Measurements from ENCODE around the gene PARVA.

PARVA gene

DNA sequence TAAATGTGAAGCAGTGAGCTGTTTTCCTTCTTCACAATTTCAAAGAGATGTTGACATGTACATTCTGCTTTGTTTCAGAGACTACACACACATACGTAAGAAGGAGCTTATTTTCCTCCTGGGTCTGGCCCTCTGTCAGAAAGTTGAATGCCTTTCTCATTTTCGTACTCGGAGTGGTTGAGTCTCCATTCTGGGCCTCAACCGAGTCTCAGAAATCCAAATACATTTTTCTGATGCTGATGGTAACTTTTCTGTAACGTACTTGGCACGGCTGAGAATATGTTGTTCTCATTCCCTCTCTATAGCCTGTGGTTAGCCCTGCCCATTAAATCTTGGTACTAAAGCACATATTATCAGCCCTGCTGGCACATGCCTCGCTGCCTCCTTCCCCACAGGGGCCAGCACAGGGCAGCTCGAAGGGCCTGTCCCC is 25.3 kb downstream of the PARVA start:
- no peak for FAIRE-seq
- DNase-seq (ENCODE audit: extremely low spot score, insufficient read length, low read depth): no peak

DNA sequence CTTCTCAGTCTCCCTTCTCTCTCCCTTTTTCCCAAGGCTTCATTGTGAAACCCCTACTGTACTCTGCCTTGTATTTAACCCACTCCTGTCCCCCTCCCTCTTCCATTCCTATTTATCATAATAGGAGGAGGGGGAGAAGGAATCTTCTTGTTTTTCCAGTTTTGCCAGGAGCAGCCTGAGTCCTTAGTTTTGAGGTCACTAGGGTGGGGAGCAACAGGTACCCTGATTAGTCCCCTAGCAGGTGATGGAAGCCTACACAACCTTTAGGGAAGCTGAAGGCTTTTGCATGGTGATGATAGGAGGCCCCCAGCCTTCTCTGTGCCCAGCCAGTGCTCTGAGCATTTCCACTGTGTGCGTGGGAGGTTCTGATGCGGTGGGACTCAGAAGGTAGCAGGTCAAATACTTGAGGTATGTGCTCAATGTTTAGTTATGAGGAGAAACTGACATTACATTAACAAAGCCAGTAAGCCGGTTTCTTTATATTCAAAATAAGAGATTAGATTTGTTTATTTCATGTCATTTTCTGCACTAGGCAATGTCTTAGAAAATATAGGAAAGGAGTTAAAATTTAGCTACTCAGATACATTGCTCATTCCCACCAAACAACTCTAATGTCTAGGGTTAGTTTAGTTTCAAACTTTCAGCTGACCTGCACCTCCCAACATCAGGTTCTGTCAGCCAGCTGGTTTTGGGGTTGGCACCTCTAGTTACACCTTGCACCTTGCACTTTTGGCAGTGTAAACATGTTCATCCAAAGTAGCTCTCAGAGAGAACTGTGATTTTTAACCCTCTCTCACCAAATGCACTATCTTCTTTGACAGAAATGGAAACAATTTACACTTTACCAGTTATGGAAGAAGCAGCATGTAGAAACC is 26.0 kb downstream of the PARVA start:
- DNase-seq (ENCODE audit: extremely low spot score, insufficient read length, low read depth) (no peak), FAIRE-seq (no peak)

DNA sequence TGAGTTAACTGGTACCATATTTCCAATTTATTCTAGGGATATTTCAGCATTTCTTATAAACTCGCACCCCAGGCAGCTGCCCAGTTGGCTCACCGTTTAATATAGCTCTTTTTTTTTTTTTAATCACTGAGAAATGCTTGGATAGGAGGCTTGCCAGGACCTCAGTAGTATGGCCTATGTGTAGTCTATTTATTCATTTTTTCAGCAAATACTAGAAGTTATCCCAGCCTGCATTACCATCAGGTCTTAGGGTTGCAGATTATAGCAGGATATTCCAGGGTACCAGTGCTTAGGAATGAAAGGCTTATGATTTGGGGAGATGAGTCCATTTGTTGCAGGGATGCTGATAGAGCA is 26.6 kb downstream of the PARVA start:
- no peak for DNase-seq (ENCODE audit: extremely low spot score, insufficient read length, low read depth)
- FAIRE-seq: no peak

DNA sequence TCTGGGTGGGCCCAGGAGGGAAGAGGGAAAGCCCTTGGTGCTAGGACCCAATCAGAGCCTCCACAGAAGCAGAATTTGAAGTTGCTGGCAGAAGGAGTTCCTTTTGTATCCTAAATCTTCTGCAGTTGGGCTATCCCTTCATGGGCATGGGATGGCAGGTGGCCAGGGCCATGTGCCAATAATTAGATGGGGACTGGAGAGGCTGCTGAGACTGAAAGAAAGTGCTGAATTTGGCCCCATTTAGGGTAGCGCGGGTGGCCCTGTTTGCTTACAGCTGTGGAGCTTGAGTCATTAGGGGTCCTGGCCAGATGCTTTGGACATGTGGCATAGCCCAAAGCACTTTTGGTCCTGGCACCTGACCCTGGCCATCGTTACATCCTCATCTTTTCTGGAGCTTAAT is 27.1 kb downstream of the PARVA start:
- DNase-seq (ENCODE audit: extremely low spot score, insufficient read length, low read depth) (no peak), FAIRE-seq (no peak)

DNA sequence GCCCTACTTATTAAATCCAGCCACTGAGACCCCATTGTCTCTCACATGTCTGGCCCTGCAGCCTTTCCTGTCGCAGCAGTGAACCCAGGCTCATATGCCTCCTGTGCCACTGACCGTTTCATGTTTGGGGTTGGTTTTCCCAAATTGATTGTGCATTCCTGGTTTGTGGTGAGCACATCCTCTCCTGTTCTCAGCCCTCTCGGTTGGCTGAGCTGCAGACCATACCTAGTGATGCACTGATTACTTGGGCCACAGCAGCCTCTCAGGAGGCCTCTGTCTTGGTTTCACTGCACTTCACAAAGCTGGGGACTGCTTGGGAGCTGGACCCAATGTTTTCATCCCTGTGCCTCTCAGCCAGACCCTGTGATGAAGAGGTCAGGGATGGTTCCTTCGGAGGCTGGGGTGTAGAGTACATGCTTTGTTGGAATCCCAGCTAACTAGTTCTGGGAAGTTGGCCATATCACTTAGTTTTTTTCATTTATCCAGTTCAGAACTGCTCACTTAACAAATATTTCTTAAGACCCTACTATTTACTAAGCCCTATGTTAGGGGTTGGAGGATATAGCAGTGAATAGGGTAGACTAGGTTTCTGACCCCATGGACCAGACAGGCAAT is 30.9 kb downstream of the PARVA start:
- FAIRE-seq (no peak), DNase-seq (ENCODE audit: extremely low spot score, insufficient read length, low read depth) (no peak)

DNA sequence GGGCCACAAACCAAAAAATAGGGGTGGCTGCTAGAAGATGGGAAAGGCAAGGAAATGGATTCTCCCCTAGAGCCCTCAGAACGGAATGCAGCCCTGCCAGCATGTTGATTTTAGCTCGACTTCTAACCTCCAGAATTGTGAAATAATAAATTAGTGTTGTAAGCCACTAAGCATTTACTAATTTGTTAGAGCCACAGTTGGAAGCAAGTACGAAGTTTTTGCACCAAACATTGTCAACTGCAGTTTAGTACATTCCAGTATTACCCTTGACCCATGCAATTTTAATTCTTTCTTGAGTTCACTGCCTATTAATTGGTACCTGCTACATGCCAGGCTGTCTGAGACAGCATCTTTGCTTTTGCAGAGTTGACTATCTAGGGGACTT is 32.2 kb downstream of the PARVA start:
- DNase-seq (ENCODE audit: extremely low spot score, insufficient read length, low read depth) (no peak), FAIRE-seq (no peak)

DNA sequence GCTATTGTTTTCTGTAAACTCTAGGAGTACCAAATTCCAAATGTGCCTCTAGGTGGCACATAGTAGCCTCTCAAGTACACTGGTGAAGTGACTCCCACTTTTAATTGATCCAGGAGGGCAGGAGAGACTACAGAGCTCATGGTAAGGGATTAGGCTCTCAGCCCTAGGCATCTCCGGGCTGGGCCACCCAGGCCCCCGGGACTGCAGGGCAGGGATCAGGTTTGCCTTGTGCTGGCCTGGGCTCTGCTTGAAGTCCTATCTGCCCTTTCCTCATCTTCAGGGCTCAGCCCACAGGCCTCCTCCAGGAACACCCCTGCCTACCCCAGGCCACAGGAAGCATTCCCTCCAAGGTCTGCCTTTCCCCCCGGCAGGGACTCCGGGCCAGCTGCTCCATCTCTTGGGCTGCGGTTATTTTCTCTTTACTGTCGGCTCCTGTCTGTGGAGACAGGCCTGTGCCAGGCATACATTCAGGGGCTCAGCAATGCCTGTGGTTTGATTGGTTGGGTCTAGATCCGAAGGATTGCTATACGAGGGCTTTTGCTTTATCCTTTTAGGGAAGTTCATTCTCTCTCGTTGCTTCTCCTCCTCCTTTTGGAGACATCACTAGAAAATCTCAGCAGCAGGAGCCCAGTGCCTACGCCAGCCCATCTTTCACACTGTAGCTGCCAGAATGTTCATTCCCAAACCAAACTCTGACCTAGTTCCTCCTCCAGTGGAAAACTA is 32.8 kb downstream of the PARVA start:
- FAIRE-seq (no peak), DNase-seq (ENCODE audit: extremely low spot score, insufficient read length, low read depth) (no peak)

DNA sequence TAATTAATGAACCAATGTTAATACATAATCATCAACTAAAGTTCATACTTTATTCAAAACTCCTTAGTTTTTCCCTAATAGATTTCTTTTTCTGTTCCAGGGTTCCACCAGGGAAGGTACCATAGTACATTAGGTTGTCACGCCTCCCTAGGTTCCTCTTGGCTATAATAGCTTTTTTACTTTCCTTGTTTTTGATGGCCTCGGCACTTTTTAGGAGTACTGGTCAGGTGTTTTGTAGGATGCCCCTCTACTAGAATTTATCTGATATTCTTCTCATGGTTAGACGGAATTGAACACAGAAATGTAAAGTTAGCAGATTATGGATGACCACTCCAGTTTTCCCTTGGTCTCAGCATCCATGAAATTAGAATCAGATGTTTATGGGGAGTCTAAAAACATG is 34.0 kb downstream of the PARVA start:
- no peak for DNase-seq (ENCODE audit: extremely low spot score, insufficient read length, low read depth)
- FAIRE-seq: no peak

DNA sequence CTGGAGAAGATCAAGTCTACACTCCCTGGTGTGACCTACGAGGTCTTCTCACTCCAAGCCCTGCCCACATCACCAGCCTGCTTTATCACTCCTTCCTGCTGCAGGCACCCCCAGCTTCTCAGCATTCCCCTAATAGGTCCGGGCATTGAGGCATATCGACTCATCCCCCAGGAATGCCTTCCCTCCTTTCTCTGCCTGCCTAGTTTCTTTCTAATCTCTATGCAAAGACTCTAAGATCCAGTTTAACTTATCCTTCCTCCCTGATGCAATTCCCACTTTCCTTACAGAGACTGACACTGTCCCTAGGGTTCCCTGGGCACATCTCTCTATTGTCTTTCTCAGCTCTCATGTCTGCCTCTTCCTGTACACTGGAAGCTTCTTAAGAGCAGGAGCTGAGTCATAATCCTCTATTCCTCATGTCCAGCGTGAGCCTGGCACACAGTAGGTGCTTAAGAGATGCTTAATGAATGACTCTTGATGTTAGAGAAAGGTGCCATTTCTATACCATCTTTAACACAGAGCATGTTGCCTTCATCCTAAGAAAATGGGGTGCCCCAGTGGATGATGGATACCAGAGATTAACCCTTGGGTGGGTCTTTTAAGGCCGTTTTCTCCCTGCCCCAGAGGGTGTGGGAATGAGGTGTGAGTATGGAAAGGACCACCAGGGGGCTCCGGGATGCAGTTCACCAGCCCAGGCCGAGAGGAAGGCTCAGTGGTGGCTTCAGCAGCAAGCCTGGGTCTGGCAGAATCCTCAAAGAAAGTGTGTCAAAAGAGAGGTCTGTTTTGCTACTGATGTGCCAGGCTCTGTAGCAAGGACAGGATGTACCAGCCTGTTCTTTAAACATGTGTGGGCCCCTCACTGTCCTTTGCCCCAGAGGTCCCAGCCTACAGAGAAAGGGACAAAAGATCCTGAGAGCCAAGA is 34.7 kb downstream of the PARVA start:
- no peak for FAIRE-seq

DNA sequence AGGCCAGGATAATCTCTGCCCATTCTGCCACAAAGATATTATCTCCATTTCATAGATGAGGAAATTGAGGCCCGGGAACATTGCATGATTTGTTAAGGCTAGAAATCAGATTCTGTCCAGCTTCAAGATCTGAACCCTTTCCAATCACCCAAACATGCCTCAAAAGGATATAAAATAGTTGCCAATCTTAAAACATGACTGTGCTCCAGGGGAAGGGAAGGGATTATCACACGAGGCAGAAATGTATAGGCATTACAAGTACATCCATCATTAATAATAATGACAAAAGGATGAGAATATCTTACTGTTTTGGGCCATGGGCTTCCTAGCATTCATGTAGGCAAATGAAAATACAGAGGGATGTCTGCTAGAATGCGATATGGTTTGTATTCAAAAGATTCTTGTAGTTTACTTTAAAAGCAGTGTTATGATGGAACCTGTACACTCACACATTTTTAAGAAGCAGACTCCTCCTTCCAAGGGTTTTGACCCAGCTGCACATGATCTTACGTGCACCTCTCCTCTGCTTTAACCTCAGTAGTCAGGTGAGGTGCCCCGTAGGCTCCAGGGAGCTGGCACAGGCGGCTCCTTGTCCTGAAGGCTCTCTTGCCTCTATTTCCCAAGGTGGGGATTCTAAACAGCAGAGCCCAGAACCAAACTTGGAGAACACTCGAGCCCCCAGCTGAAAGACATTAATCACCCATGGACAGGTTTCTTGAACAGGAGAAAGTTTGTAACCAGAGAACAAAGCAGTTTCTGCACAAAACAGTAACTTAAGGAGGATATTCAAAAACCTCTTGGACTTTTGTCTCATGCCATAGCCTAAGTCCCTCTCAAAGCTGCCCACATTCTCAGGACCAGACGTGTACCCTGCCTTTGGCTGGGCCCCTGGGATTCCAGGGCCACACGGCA is 36.0 kb downstream of the PARVA start:
- DNase-seq (ENCODE audit: extremely low spot score, insufficient read length, low read depth): no peak

More for the DNA sequence above, 34.7 kb downstream of the PARVA start:
- peak; percentile 11 for DNase-seq (ENCODE audit: extremely low spot score, insufficient read length, low read depth)

DNA sequence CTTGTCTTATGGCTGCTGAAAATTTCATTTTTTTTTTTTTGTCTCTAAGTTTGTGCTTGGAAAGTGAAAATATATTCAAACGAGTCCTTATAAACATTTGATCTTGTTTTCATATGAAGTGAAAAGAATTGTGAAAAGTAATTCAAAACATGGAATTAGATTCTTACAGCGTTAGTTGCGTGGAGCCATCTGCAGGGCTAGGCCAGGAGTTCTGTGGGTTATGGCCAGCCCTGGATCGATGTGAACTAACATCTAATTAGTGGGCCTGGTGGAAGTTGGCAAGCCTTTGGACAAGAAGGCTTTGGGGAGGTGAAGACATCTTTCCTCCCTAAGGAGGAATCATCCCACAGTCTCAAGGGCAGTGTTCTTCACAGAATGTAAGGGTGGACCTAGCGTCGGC is 37.2 kb downstream of the PARVA start:
- FAIRE-seq: no peak

More for the DNA sequence above, 36.0 kb downstream of the PARVA start:
- no peak for FAIRE-seq

DNA sequence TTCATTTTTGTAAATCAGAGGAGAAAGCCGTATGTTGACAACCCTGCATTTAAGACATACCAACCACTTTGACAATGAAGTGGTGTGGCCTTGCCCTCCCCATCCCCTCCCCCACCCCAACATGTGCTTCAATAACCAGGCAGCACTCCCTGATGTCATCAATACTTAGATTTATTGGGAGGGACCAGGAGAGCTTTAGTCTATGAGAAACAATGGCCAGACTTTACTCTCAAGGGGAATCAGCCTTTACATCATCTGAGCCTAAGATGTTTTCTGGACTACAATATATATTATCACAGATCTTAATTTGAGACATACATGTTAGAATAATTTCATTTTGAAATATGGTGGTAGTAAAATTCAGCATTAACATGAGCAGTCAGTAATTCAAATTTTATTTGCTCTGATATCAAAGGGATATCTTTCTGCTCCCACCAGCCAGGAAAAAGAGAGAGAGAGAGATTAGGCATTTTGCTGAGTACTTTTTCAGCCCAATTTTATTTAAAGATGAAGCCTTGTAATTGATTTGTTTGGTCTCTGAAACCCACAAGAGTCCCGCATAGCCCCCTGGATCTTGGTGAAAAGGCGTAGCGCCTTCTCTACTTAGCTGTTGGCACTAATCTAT is 38.1 kb downstream of the PARVA start:
- no peak for FAIRE-seq
- no peak for DNase-seq (ENCODE audit: extremely low spot score, insufficient read length, low read depth)

More for the DNA sequence above, 37.2 kb downstream of the PARVA start:
- DNase-seq (ENCODE audit: extremely low spot score, insufficient read length, low read depth): no peak

DNA sequence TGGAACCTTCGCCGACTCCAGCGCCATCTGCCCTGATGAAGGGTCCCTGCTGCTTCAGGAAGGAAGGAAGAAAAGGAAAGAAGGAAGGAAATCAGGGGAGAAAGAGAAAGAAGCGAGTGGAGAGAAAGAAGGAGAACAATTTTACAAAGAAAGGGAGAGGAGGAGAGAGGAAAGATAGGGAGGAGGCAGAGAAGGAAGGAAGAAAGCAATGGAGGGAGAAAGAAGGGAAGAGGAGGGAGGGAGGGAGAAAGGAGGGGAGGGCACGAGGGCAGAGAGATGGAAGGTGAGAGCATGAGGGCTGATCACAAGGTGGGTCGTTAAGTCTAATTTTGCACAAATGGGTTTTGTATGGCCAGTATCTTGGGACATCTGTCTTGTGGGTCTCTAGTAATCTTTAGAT is 39.2 kb downstream of the PARVA start:
- FAIRE-seq: no peak
- no peak for DNase-seq (ENCODE audit: extremely low spot score, insufficient read length, low read depth)

DNA sequence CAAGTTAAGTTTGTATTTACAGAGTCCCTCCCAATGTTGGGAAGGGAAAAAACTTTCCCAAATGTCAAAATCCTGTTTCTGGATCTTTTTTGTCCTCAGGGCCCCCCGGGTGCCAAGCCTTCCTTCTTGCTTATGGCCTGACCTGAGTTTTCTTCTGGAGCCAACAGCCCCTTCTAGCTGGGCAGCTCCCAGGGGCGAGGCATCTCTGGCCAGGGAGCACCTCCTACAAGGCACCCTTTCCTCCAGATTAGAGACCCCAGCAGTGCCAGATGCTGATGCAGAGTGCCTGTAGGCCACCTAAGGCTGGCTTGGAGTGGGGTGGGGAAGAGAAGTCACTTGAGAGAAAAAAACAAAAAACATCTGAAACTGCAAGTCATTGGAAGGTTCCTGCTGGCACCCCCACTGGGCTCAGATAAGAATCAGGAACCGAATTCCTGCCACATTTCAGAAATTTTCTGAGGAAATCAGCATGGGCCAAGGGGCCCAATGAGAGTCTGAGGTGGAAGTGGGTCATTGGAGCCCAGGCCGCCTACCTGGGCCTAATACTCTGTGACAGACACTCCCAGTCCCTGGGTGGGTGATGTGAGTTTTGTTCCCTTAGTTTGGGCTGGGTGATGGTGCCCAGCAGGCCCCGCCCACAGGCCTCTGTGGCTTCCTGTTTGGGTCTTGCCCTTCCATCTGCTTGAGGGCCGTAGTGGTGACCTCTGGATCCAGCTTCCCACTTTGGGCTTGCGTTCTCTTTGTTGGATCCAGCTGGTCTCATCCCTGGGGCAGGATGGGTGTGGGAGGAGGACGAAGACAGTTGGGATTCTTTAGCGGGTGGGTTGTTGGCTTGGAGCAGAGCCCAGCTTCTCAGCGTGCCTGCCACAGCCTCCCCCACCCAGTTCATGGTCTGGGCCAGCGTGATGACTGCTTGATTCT is 40.6 kb downstream of the PARVA start:
- no peak for FAIRE-seq
- no peak for DNase-seq (ENCODE audit: extremely low spot score, insufficient read length, low read depth)

DNA sequence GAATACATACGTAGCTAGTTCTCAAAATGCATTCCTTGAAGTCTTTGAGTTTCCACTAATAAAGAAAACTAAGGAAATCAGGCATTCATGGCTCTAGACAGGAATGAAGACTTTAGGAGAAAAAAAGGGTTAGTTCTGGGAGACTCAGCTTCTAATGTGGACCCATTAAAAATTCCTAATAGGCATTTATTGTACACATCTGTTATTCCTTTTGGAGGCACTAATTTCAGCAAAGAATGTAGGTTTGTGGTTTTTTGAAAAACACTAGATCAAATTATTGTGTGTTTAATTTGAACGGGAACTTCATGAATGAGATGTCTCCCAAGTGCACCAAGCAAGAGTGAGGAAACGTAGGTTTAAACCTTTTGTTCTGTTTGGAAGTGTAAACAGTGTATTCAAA is 42.7 kb downstream of the PARVA start:
- FAIRE-seq (no peak), DNase-seq (ENCODE audit: extremely low spot score, insufficient read length, low read depth) (no peak)

DNA sequence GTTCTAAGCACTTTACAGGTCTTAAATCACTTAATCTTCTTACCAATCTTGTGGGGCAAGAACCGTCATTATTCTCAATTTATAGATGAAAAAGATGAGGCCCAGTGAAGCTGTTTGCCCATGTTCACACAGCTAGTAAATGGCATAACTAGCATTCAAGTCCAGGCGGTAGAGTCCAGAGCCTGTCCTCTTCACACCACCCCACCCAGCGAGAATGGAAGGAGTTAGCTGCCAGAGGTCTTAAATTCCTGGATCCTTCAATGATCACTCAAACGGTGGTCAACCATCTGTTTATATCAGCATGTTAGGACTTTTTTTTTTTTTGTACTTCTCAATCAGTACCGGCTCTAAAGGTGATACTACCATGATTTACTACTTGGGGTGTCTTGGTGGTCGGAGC is 43.3 kb downstream of the PARVA start:
- FAIRE-seq (no peak), DNase-seq (ENCODE audit: extremely low spot score, insufficient read length, low read depth) (no peak)

DNA sequence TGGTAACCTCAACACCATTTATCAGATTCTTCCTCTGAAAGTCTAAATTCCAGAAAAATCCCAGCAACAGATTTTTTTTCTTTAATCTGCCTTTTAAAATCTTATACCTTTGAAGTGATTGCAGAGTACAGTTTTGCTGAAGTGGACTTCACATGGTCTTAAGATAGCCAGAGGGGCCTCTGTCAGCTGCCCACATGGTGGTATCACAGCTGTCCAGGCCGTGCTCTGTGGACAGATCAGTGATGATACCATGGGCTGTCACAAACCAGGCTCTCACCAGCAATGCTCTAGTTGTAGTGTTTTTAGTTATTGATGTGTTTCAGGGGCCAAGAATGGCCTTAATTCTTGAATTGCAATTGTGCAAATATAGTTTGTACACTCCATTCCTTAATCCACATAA is 44.0 kb downstream of the PARVA start:
- FAIRE-seq: no peak
- DNase-seq (ENCODE audit: extremely low spot score, insufficient read length, low read depth): no peak

DNA sequence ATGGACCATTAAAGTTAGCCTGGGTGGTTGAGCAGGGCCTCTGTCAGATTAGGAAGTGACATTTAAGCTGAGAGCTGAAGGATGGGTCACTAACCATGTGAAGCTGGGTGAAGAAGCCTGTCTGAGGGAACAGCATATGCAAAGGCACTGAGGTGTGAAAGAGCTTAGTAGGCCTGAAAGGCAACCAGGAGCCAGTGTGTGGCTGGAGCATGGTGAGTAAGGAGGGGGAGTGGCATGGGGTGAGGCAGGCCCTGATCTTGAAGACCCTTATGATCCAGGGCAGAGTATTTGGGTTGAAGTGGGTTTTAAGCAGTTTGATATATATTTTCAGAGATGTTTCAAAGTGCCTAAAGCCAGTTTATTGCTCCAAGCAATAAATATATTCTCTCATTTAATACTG is 48.8 kb downstream of the PARVA start:
- DNase-seq (ENCODE audit: extremely low spot score, insufficient read length, low read depth): no peak
- no peak for FAIRE-seq

All from GM18507 (cell line).